SK-N-DZ (cell line): ENCODE results near the gene TXNRD3.
A peak's percentile ranks its signal among the peaks of the same experiment; 100 is the strongest.

ENCODE experiments used
- DNase-seq: peaks from one replicate; pipeline ENCODE4 v3.0.0-alpha.2; 2015; ENCODE audit warnings: low spot score

The TXNRD3 gene

DNA sequence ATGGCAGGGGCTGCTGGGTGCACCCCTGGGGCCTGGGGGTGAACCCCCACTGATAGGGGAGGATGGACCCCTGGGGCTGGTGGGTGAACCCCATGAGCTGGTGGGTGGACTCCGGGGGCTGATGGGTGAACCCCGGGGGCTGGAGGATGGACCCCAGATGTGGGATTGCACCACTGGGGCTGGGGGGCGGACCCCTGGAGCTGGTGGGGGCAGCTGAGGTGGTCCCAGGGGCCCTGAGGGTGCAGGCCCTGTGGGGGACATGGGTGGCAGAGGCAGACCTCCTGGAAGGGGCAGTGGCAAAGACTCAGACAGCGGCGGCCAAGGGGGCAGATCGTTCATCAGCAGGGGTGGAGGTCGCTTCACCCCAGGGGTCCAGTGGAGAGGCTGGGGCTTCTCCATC is 17.4 kb upstream of the TXNRD3 start:
- DNase-seq: no peak

DNA sequence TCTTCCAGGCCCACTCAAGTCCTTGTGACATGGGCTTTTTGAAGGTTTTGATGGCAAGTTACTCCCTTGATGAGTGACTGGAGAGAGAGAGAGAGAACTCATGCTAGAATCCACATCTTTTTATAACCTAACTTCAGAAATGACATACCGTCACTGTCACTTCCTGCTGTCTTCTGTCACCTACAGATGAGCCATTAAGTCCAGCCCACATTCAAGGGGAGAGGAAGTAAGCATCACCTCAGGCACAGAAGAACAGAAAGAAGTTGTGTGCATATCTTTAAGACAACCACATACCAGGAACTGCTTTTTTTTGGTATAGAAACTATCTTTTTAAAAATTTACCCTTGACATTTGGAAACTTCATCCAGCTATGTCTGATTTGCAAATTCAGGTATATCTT is 16.6 kb upstream of the TXNRD3 start:
- no peak for DNase-seq

DNA sequence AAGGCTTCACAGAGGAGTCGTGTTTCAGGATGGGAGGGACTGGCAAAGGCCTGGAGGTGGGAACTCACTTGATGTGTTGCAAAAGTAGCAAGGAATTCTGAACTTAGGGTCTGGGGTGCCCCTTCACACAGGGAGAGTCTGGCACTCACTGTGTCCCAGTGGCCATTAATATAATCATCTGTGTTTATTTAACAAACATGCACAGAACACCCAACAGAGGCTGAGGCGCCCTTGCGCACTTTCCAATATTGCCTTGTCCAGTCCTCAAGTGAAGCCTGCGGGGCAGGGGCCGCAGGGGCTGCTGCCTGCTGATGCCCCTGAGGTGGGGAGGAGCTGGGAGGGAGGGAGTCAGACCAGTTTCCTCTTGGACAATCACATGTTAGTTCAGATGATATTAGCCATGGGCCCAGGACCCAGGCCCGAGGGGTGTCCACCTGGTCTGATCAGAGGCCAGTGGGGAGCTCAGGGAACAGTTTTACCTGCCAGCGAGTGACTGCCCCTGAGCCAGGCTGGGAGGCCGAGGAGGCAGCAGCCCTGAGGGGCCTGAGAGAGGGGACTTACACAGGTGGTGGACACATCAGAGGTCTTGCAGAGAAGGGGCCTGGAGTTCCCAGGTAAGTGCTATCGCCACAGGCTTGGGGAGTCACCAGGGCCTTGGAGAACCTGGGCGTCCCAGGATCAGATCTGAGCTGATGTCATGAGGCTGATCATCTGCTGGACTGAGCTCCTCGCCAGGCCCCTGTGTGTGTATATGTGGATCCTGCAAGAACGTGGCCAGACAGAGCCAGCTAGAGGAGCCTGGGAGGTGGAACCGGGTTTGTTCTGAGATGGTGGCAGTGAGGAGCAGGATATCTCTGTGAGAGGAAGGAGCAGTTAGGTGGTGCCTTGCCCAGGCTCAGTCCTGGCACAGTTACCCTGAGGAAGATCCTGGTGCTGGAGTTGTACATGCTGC is 13.8 kb upstream of the TXNRD3 start:
- no peak for DNase-seq

DNA sequence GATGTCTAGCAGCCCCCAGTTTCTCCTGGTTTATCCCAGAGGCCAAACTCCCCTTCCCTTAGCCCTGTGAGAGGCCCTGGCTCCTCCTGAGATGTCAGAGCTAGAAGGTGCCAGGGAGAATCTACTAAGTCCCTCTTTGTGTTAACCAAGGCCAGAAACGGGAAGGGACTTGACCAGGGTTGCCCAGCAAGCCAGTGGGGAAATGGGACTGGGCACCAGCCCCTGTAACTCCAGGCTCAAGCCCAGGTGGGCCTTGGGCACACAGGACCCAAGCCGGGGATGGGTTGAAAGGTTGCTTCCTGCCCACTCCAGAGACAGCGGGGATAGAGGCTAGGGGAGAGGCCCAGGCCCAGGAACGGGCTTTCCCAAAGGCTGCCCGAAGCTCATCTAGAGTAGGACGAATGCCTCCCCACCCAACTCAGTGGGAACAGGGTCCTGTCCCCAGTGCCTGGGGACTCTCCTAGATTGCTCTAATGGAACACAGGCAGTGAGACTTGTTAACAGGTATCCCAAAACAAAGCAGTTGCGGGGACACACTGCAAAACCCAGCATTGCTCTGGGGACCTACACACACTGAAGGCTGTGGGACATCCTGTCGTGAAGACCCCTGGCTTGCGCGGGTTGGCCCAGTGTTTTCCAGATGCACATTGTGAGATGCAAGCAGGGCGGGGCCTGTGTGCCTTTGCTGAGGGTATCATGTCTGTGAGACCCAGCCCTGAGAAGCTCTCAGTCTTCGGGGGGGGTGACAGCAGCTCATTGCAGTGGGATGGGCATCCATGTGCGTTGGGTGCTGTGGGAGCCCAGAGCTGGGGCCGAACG is 12.9 kb upstream of the TXNRD3 start:
- no peak for DNase-seq

DNA sequence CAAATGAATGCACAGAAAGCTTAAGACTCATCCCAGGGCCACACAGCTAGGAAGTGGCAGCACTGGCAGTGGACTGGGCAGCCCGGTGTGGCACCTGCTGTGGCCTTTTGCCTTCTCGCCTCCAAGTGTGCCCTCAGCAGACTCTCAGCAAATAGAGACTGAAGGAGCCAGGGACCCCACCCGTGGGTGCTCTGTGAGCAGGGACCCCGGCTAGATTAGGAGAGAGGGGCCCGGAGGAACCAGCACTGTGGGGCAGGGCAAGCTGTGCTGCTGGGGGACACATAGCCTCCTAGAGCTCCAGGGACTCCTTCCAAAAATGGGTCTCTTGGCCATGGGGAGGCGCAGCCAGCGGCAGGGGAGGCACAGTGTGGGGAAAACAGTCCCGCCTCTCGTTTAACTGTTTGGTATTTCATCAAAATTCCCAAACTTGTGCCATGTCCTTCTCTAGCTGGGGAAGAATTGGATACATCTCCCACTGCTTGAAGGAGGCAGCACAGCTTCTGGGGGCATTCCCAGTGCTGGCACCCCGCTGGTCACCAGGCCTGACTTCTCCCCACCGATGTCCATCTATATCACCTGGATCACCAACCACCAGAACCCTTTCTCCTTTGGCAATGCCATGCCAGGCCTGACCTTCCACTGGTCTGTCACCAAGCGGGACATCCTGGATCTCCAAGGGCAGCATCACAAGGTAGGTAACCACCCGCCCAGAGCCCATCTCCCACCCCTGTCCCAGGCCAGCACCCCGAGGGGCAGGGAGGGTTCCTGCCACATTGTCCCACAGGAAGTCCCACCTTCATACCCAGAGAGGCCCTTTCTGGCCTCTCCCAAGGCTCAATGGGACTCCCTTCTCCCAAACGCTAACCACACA is 12.0 kb upstream of the TXNRD3 start:
- DNase-seq: no peak

DNA sequence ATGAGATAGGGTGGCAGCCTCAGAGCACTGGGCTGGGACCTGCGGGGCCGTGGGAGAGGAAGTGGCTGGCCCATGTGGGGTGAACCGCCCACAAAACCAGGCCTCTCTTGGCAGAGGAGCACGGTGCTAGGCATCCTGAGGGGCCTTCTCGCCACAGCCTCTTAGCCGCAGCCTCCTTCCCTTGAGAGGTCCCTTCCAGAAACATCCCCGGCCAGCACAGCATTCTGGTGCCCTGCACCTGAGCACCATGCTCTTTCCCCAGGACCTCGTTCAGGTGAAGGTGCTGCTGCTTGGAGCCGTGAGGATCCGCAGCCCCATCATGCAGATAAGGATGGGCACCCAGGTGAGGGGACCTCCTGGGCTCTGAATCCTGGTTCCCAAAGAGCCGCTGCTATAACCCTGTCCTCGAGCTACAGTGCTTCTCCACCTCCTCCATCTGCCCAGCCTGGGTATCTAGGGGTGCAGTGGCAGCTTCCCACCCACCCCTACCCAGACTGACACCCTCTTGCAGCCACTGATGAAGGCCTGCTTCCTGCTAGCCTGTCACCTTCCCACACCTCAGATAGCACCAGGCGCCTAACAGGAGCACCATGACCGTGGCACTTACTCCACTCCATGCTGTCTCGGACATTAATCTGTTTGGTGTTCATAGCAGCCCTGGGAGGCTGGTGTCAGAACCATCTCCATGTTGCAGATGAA is 11.2 kb upstream of the TXNRD3 start:
- DNase-seq: no peak

DNA sequence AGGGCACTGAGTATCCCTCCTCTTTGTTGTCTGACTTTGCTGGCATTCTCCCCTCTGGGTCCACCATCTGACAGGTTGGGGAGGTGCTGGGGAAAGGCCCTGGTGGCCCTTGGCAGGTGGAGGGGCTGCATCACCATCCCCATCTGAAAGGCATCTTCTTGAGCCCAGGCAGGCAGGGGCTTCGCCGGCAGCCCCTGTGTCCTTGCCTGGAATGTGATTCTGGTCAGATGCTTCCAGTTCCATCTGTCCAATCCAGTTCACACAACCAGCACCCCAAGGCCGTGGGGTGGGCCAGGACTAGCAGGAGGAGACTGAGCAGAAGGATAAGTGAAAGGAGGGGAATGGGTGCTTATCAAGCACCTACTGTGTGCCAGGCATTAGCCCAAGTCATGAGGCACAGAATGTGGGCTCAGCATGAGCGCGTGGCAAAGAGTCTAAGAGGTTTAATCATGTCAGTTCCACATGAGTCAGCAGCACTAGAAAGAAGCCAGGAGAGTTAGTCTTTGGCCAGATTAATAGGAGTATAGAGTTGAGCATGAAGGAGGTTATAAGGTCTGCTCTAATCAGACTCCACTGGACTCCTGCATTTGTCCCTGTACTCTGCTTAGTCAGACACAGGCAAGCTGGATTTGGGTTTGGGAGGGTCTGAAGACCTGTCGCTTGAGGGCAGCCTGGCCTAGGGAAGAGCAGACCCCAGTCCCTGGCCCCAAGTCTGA is 10.5 kb upstream of the TXNRD3 start:
- no peak for DNase-seq

DNA sequence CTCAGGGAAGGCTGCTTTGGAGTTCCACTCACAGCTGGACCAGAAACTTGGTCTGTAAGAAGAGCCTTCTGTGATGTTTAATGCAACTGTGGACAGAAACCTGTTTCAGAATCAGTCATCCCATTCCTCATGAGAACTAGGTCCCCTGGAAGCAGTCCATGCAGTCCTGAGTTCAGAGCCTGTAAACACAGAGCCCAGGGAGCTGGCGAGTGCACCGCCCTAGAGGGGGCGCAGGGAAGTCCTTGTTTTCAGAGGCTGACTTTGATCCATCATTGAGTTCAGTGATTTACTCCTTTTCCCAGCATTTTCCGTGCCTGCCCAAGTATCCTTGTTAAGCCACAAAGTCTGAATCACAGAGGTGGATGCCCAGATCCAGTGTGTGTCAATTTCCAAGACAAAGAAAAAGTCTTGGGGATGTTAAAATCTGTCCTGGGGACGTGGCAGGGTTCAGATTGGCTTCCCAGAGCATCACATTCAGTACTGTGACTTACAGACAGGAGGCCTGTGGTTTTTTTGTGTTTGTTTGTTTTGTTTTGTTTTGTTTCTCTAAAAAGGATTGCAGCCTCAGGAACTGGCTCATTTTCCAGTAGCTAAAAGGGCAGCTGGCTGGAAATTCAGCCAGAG is 9.8 kb upstream of the TXNRD3 start:
- DNase-seq: no peak

DNA sequence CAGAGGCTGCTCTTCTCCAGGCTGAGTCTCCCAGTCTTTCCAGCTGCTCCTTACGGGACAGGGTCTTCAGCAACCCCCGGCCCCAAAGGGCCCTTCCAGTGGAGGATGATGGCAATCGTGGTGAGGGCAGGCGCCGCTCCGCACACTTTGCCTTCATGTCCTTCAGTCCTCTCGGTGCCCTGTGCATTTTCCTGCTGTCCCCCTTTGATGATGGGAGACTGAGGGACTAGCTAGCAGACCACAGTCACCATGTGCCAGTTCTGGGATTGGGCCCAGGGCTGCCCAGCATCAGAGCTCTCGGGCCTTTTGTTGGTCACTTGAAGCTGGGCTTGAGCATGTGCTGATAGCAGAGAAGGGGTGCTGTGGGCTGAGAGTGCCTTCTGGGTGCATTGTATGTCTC is 8.8 kb upstream of the TXNRD3 start:
- DNase-seq: no peak

DNA sequence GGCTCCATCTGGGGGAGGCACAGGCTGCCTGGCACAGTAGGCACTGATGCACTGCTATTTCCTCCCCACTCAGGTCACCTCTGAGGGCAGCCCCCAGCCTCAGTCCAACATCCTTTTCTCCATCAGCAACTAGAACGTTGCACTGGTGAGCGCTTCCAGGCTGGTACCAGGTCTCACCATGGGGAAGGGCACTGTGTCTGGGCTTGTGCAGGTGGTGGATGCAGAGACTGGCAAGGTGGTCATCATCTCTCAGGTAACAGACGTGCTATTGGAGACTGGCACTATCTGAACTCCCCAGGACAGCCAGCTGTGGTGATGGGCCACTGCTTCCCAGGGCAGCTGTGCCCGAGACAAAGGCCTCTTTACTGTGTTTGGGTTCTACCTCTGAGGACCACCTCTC is 8.3 kb upstream of the TXNRD3 start:
- DNase-seq: no peak

DNA sequence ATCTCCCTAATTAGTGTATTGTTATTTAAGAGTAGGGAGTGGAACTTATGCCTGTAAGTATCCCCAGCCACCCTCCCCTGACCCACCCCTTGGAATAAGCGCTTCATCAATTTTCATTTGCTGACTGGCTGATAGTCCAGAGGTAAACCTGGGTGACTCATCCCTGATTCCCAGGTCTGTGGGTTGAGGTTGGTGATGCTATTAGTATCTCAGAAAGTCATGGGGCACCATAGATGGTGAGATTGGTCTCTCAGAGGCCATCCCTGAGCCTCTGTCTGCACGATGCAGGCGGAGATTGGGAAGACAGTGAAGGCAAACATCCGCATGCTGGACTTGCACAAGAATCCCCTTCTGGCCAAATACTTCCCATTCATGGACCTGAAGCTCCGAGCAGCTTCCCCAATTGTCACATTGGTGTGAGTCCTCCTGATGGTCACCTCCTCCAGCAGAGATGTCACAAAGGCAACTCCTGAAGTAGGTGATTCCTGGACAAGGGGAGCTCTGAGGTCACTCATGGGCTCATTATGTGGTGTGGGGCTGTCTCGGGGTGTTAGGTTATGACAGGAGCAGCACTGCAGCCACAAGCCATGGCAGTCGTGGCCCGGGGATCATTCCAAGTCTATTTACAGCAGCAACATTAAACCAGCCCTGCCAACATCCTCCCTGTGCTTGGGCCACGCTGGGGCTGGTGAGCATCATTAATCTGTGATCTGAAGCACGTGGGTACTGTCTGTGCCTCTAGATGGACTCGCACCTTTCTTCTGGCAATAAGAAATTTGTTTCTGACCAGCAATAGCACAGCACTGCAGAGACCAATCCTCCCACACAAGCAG is 6.8 kb upstream of the TXNRD3 start:
- no peak for DNase-seq

DNA sequence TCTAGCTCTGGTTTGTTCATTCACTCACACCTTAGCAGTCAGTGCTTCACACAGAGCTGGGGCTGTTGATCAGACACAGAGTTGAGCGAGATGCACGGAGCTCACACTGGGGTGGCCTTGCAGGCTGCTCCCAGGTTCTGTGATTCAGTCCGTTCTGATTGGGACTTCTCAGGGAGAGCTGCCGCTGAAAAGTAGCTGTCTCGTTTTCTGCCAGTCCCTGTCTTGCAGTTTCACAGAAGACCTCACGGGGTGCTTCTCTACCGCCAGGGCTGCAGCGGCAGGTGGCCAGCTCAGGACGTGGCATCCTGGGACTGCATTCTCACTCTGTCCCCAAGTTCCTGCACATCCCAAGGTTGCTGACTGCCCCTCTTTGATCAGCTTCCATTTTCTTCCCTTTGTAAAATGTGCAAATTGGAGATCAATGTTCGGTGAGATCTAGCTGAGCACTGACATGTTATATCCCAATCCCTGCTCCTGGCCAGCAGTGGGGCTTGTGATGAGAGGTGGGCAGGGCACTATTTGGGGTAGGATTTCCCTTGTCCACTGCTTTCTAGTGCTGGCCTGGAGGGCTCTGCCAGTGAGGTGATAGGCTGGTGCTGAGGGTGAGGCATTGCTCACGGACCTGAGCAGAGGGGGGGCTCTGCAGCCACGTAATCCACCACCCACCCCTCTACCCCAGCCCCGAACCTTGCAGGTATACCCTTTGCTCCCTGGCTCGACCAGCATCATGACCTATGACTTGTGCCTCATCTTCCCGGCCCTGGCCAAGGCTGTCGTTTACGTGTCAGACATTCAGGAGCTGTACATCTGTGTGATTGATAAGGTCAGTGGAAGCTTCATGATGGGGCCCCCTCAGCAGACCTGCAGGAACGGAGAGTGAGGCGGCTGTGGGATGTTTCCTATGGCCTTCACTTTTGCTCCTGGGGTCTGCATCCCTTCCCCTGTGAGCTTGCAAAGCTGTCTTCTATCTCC is 5.3 kb upstream of the TXNRD3 start:
- peak; percentile 48 for DNase-seq

DNA sequence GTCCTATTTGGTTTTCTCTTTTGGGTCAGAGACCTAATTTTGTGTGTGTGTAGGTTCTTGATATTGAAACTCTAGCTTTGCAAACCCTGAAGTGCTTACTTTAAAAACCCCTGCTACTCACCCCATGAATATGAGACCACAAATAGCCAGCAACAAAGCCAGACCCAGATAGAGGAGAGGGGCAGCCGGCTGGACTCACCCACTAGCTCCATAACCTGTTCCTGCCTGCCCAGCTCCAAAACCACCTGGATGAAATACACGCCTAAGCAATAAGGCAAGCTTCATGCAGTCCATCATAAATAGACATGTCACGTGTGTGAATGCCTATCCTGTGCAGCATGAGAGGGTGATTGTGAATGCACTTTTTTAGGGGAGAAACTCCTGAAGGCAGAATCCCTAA is 3.7 kb upstream of the TXNRD3 start:
- no peak for DNase-seq

DNA sequence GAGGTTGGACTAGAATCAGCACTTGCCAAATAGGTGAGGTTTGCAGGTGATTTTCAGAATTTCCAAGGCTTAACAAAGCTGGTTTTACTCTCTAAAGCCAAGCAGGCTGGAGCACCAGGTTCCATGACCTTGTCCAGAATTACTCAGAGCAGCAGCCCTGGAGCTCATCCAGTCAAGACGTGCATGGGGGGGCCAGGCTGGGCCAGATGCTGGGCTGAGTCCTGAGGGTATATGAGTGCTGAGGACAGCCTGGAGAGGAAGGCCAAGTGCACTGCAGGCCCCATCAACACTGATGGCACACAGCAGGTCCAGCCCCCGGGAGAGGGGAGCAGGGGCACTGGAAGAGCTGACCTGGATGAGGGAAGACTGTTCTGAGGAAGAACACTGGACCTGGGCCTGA is 3.0 kb upstream of the TXNRD3 start:
- no peak for DNase-seq

DNA sequence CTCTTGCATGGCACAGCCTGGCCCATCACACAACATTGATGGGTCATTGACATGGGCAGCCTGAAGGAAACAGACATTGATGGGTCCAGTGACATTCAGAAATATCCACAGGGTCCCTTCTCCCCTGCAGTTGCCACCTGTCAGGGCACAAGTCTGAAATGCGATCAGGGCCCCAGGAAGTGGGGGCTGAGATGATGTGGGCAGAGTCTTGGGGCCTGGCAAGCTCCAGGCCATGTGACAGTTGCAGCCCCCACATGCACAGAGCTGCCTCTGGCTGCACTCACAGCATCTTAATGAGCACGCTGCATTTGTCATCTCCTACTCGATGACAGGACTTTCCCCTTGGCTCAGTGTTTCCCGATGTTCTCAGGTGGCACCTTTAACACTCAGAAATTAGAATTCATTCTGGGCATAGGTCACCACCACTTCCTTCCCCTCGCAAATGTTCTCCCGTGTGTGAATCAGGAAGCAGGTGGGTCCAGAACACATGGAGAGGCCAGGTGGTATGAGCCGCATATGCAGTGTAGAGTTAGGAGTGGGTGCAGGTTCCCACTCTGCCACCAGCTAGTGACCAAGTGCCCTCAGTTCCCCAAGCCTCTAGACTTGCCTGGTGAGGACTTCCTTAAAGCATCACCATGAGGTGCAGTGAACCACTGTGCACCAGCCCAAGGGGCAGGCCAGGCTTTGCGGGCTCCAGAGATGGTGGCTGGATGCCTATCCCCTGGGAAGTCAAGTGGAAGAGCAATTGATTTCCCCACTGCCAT is 1.6 kb upstream of the TXNRD3 start:
- DNase-seq: no peak

DNA sequence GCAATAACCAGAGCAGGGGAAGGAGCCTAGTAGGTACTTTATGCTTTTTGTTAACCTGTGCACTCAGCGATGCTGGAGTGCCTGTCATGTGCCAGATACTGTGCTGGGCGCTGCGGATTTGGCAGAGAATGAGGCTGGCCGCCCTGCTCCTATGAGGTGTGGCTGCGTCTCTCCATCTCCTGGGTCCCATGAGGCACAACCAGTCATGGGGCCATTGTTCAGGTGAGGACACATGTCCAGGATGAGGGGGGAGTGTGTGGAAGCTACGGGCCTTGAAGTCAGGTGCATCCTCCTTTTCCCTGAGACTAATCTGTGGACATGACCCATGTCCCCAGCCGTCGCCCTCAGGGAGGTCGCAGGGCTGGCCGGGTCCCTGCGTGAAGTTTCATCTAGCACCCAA is 963 bp upstream of the TXNRD3 start:
- no peak for DNase-seq

DNA sequence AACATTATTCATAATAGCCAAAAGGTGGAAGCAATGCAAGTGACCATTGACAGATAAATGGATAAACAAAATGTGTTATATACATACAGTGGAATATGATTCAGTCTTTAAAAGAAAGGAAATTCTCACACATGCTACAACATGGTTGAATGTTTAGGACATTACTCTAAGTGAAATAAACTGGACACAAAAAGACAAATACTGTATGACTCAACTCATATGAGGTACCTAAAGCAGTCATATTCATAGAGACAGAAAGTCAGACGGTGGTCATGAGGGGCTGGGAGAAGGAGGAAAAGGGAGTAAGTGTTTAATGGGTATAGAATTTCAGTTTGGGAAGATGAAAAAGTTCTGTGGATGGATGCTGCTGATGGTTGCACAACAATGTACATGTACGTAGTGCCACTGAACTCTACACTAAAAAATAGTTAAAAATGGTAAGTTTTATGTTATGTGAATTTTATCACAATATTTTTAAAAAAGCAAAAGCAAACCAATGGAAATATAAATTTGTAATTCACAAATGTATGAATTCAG is 5.3 kb downstream of the TXNRD3 start:
- DNase-seq: no peak
